GM21423 (cell line): ENCODE data around the gene ALOX5AP.

Experiments
- ATAC-seq: cut with Tn5 transposase; IDR thresholded peaks from one replicate; pipeline ENCODE4 v1.9.1; 2021; ENCODE audit warnings: mild to moderate bottlenecking, moderate library complexity; ENCODE audit not compliant: unreplicated experiment

ALOX5AP gene

GRCh38 chr13:30755678-30756077, 20.3 kb downstream of the ALOX5AP start:
- no peak for ATAC-seq

- ATAC-seq: no peak
Observed at GRCh38 chr13:30757026-30757742, 21.8 kb downstream of the ALOX5AP start.

- ATAC-seq: no peak
Observed at GRCh38 chr13:30759748-30760147, 24.4 kb downstream of the ALOX5AP start.

GRCh38 chr13:30762643-30763042, 27.3 kb downstream of the ALOX5AP start:
- ATAC-seq: no peak

- no peak for ATAC-seq
Observed at GRCh38 chr13:30763786-30764413, 28.6 kb downstream of the ALOX5AP start.

GRCh38 chr13:30766231-30766630, 30.9 kb downstream of the ALOX5AP start:
- ATAC-seq: no peak

- no peak for ATAC-seq
Observed at GRCh38 chr13:30770929-30771328, 35.6 kb downstream of the ALOX5AP start.

GRCh38 chr13:30773561-30773960, 38.2 kb downstream of the ALOX5AP start:
- no peak for ATAC-seq

GRCh38 chr13:30774214-30774730, 38.9 kb downstream of the ALOX5AP start:
- ATAC-seq: no peak

GRCh38 chr13:30776661-30777060, 41.3 kb downstream of the ALOX5AP start:
- no peak for ATAC-seq

- no peak for ATAC-seq
Observed at GRCh38 chr13:30779016-30779415, 43.7 kb downstream of the ALOX5AP start.

- no peak for ATAC-seq
Observed at GRCh38 chr13:30779608-30780007, 44.3 kb downstream of the ALOX5AP start.

GRCh38 chr13:30780338-30780981, 45.1 kb downstream of the ALOX5AP start:
- no peak for ATAC-seq

GRCh38 chr13:30785191-30785850, 50.0 kb downstream of the ALOX5AP start:
- ATAC-seq: no peak

GRCh38 chr13:30786648-30787047, 51.3 kb downstream of the ALOX5AP start:
- ATAC-seq: no peak

GRCh38 chr13:30787738-30788525, 52.6 kb downstream of the ALOX5AP start:
- ATAC-seq: no peak

- ATAC-seq: no peak
Observed at GRCh38 chr13:30789166-30789862, 54.0 kb downstream of the ALOX5AP start.

GRCh38 chr13:30790592-30790991, 55.2 kb downstream of the ALOX5AP start:
- ATAC-seq: no peak

GRCh38 chr13:30791354-30792001, 56.1 kb downstream of the ALOX5AP start:
- no peak for ATAC-seq
